ENCODE data around the gene TBC1D23.
"Not testable (repeated sequence)": the region's sequence is repeated elsewhere in the genome, so short reads cannot be mapped to it uniquely, and the experiment has no call there.

The TBC1D23 gene

DNA sequence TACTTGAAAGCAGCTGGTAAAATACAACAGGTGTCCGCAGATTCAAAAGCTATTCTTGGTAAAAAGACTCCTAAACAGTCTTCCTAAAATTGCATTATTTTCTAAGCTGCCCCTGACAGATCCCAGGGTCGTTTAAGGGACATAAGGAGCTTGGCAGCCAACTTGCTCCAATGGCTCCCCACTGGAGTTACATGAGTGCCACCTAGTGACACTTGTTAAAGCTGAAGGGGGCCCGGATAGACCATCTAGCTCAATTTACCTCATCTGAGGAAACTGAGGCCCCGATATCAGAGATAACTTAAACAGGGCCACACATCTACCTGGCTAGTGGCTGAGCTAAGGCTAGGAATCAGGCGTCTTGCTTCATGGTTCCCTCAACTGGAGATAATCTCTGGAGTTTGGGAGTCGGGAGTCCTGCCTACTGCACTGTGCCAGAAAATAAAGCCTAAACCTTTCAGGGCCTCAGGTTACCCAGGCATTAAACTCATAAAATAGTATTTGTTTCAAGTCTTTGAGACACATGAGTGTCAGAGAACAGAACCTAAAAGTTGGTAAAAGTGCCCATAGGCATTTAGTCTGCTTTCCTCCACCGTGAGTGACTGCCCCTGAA is 6.5 kb upstream of the TBC1D23 start:
- peak in 1 of 3 donors; percentile 33 for DNase-seq (ENCODE audit: low read depth in 2 of 3, low spot score in 1 of 3)

DNA sequence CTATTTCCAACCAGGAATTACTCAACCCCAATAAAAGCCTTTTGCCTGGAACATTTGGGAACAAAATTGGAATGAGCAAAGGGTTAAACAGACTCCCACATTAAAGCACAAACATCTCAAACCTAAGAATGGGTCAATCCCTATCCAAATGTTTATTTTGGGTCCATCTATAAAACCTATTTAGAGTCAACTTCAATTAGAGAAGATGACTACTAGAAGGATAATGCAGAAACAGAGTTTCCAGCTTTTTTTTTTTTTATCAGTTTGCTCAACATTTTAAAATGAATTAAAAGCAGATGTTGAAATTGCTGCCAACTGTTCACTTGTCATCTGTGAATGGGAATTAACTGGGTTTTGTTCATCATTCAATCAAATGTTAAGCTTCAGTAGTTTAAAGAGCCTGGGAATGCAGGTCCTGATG is 4.1 kb upstream of the TBC1D23 start:
- DNase-seq (ENCODE audit: low read depth in 2 of 3, low spot score in 1 of 3), result no peak

DNA sequence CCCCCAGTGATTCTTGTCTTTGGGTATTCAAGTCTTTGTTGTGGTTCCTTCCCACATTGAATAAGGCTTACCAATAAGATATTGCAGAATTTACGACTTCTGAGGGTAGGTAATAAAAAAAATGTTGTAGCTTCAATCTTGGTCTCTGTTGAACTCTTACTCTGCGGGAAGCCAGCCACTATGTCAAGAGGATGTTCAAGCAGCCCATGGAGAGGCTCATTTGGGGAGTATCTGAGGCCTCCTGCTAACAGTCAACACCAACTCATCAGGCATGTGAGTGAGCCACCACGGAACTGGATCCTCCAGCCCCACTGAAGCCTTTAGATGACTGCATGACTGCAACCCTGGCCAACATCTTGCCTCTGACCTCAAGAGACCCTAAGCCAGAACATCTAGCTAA is 3.2 kb upstream of the TBC1D23 start:
- DNase-seq (ENCODE audit: low read depth in 2 of 3, low spot score in 1 of 3), result no peak

DNA sequence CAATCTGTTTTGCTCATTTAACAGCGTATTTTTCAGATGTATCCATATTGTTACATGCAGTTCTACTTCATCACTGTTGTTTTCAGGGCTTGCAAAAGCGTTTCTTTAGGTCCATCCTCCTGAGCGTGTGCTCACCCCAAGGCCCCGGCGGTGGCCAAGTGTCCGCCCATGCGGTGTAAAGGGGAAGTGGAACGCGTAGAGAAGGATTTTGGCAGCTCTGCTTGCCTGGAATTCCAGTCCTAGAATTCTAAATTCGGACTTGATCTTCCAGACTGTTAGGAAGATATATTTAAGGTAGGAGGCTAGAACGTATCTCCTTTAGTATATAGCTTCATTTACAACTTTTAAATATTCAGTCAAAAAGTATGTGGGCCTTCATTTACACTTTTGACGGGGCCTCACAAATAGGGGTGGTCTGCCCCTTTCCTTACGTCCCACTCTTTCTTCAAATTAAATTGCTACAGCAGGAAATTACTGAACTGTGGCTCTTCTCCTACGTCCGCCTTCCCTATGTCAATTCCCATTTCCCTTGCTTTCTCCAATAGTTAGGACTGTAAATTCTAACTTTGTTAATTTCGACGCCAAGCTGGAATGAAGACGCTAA is 609 bp upstream of the TBC1D23 start:
- DNase-seq (ENCODE audit: low read depth in 2 of 3, low spot score in 1 of 3), result no peak

DNA sequence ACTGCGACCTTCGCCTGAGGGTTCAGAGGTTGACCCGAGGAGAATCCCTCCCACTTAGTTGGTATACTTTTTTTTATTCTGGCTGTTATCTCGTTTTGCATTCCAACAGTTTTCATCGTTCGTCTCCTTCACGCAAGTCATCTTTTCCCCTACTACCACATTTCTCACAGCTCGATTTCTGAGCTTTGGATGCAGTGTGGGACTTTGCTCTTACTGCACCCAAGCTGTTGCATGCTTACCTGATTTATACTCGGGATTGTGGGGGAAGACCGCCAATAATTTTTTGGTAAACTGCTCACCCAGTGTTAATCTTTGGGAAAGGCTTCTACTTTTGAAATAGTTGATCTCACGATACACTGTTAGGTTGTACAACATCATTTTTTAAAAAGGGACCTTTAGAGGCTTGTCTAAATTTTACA is 702 bp downstream of the TBC1D23 start:
- no peak for DNase-seq (ENCODE audit: low read depth in 2 of 3, low spot score in 1 of 3)

DNA sequence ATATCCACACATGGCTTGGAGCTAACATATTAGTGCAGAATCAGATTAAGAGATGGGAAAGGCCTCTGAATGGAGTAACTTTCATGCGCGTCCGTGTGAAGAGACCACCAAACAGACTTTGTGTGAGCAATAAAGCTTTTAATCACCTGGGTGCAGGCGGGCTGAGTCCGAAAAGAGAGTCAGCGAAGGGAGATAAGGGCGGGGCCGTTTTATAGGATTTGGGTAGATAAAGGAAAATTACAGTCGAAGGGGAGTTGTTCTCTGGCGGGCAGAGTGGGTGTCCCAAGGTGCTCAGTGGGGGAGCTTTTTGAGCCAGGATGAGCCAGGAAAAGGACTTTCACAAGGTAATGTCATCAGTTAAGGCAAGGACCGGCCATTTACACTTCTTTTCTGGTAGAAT is 2.1 kb downstream of the TBC1D23 start:
- not testable (repeated sequence) for DNase-seq (ENCODE audit: low read depth in 2 of 3, low spot score in 1 of 3)

DNA sequence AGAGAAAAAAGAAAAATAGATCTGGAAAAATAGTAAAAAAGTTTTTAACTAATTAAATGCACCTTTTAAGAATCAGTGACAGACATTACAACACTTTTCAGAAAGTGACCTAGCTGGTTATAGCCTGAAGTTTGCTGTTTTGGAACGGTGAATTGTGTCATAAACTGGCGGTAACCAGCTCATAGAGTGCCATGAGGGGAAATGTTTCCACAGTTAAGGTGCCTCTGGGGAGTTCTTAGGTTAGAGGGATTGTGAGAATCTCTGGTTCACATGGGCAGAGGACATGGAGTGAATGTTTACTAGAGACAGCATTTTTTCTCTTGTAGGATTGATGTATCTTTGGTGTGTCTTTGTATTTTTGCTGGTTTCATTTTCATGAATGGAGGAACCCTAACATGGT is 2.8 kb downstream of the TBC1D23 start:
- DNase-seq (ENCODE audit: low read depth in 2 of 3, low spot score in 1 of 3), result no peak

DNA sequence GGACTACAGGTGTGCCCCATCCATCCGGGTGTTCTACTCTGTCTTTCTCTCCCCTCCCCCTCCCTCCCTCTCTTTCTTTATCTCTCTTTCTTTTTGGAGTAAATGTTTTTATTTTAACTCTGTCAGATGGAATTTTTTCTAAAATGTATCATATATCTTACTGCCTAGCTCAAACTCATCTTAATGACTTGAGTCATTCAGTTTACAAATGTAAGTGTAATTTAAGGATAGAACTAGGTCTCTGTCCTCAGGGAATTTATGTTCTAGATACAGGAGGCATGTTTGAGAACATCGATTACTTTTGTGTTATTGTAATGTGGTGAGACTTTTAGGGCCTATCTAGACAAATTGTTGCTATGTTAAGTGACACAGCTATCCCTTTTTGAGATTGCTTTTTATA is 3.5 kb downstream of the TBC1D23 start:
- DNase-seq (ENCODE audit: low read depth in 2 of 3, low spot score in 1 of 3), result no peak

DNA sequence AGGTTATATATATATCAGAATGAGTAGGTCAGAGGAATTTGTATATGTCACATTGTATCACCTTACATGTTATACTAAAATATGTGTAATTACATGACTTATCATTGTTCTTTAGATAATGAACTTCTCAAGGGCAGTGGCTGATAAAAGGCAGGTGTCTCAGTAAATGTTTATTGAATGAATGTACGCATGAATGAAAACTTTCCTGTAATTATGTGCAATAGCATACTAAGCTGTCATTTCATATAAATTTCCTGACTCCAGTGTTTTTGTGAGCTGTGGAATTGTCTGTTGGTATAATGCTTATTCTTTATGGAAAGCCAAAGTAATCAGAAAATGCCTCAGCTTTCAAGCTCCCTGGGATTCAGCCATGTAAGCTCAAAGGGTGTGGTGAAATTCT is 4.2 kb downstream of the TBC1D23 start:
- DNase-seq (ENCODE audit: low read depth in 2 of 3, low spot score in 1 of 3), result no peak

DNA sequence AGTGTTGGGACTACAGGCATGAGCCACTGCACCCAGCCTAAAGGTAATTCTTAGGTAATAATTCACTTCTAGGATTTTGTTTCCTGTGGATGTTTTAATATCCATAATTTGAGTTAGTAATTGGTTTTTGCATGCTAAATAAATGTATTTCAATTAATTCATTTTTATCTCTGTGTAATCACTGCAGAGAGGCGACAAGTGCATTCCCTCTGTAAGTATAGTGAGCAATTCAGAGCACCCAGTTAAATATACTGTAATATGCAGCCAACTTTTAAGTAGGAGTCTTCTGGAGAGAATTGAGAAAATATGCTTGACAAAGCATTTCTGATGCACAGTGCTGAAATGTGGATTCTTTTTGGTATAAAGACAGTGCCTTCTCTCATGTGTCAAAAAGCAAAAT is 5.7 kb downstream of the TBC1D23 start:
- DNase-seq (ENCODE audit: low read depth in 2 of 3, low spot score in 1 of 3), result no peak

DNA sequence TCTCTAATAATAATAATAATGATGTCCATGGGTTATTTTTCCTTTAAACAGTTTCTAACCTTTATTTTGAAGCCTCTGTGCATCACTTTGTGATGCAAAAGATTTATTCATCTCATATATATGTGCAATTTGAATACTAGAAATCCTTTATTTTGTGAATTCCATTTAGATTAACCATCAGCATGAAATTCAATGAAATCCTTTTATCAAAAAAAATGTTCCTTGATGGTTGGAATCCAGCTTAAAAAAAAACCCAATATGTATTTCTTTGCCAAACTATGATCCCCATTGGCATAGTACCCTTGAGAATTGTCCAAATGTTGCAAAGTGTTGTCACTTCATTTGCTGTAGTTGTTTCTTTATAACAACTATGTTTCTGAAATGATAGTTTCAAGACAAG is 7.4 kb downstream of the TBC1D23 start:
- no peak for DNase-seq (ENCODE audit: low read depth in 2 of 3, low spot score in 1 of 3)

DNA sequence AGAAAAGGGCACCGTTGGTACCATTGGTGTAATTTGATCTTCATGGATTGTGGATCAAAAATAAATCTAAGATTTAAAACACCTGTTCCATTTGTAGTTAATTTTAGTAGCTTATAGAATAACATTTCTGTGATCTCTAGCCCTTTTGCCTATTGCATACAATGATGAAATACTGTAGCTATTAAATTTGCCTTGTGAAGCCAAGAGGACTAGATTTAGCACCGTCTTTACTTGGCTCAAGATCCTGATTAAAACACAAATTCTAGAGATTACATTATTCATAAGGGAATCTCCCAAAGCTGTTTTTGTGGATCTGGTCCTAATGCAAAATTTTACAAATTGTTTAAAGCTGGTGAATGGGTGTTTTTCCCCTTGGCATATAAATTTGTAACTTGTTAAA is 8.2 kb downstream of the TBC1D23 start:
- DNase-seq (ENCODE audit: low read depth in 2 of 3, low spot score in 1 of 3), result no peak

DNA sequence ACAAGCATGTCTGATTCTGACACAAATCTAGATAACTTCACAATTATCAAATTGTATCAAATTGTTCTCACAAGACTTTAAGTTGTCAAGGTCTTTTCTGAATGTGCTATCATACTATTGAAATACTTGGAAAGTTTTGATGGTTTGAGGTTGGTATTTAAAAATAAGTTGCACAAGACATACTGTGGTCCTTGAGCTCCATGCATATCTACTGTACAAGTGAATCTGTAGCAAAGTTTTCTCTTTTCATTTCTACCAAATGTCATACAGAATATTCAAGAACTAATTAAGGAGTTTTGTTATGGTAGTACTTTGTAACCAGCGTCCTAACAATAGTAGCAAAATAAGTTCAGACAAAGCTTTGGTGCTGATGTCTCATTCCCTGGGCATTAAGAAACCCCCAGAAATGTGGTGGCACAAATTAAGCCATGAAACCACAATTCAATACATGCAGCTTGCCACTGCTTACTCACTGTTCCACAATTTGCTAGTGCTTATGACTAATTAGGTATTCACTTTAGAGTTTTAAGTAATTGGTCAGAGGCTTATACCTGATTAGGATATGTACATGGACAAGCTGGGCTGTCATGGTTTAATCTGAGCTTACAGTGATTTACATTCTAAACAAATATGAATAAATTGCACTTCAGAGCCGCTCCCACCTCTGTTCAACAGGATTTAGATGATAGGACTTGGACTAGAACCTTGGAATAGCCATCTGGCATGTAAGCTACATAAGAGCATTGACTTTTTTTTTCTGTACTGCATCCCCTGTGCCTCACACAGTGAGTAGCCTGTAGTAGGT is 8.8 kb downstream of the TBC1D23 start:
- peak in 1 of 3 donors; percentile 38 for DNase-seq (ENCODE audit: low read depth in 2 of 3, low spot score in 1 of 3)

DNA sequence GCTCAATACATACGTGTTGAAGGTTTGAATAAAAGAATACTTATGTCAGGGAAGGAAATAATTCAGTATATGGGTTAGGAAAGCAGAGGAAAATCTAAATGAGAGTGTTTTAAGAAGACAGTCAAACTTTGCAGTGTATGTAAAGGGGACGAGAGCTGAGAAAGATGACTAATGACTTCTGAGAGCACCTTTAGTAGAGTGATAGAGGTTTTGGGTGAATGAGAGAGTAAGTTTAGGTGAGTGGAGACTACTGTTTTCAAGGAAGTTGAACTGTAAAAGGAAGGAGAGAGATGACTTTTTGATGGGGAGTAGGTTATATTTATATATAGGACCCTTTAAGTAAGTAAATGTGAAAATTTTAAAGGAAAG is 9.4 kb downstream of the TBC1D23 start:
- DNase-seq (ENCODE audit: low read depth in 2 of 3, low spot score in 1 of 3), result no peak

DNA sequence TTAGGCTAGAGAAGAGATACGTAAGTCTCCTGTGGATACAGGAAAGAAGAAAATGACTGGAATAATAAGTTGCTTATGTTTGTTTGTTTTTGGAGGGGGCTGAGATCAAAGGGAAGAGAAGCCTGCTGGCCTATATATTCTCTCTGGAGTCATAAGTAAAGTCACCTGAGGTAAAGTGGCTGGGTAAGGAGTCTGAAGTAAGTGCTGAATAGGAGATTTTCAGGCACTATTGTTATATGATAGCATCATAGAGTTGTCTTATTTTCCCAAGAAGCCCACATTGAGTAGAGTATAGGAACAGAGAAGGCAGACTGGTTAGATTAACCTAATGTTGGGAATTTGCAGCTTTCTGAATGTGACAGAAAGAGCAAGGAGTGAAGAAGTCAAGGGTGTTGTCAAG is 10.7 kb downstream of the TBC1D23 start:
- DNase-seq (ENCODE audit: low read depth in 2 of 3, low spot score in 1 of 3), result no peak

DNA sequence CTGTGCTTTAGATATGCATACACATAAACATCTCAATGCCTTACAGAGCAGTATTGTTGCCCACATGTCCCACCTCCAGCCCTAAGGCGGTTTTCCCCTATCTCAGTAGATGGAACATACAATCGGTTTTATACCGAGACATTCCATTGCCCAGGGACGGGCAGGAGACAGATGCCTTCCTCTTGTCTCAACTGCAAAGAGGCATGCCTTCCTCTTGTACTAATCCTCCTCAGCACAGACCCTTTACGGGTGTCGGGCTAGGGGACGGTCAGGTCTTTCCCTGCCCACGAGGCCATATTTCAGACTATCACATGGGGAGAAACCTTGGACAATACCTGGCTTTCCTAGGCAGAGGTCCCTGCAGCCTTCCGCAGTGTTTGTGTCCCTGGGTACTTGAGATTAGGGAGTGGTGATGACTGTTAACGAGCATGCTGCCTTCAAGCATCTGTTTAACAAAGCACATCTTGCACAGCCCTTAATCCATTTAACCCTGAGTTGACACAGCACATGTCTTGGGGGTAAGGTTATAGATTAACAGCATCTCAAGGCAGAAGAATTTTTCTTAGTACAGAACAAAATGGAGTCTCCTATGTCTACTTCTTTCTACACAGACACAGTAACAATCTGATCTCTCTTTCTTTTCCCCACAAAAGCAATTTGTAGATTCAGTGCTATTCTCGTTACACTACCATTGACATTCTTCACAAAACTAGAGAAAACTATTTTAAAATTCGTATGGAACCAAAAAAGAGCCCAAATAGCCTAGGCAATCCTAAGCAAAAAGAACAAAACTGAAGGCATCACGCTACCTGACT is 12.2 kb downstream of the TBC1D23 start:
- DNase-seq (ENCODE audit: low read depth in 2 of 3, low spot score in 1 of 3), result not testable (repeated sequence)

DNA sequence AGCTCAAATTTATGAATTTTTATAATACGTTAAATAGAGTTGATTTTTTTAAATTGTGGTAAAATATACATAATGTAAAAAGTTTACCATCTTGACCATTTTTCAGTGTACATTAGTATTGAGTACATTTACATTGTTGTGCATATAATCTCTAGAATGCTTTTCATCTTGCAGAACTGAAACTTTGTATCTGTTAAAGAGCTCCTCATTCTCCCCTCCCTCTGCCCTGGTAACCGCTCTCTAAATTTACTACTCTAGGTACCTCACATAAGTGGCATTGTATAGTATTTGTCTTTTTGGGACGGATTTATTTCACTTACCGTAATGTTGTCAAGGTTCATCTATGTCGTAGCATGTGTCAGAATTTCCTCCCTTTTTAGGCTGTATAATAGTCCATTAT is 13.6 kb downstream of the TBC1D23 start:
- DNase-seq (ENCODE audit: low read depth in 2 of 3, low spot score in 1 of 3), result no peak

DNA sequence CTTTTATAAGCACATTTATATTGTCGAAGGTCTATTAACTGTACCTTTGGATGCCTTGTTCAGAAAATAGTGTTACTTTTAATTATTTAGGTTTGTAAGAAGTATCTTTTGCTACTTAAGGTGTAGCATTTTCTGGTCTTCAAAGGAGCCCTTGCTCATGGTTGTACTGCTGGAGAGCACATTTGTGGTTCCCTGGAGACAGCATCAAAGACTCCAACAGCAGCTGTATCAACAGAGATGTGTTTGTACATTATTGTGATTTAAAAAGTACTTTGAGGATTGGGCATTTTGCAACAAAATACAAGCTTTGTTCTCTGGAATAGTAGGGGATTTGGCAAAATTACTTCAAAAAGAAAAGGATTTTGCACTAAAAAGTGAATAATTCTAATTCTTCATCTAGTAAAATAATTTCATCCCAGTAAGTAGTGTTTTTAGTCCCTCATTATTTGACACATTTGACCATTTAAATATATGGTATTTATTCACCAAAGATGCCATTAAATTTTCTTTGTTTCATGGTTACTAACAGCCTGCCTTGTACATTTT is 16.5 kb downstream of the TBC1D23 start:
- DNase-seq (ENCODE audit: low read depth in 2 of 3, low spot score in 1 of 3), result no peak

DNA sequence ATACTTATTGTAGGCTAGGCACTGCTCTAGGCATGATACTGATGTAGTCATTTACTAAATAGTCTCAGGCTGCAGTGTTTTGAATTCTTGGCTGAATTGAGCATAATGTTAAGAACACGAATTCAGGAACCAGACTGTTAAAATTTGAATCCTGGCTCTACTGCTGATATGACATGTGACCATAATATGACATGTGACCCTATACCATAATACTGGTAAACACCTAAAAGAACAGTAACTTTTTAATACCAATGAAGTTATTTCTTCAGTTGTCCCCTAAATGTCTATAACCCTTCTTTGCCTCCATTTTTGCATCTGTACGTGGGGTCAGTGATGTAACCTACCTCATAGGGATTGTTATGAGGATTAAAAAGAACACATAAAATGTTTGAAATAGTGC is 18.1 kb downstream of the TBC1D23 start:
- DNase-seq (ENCODE audit: low read depth in 2 of 3, low spot score in 1 of 3), result no peak

DNA sequence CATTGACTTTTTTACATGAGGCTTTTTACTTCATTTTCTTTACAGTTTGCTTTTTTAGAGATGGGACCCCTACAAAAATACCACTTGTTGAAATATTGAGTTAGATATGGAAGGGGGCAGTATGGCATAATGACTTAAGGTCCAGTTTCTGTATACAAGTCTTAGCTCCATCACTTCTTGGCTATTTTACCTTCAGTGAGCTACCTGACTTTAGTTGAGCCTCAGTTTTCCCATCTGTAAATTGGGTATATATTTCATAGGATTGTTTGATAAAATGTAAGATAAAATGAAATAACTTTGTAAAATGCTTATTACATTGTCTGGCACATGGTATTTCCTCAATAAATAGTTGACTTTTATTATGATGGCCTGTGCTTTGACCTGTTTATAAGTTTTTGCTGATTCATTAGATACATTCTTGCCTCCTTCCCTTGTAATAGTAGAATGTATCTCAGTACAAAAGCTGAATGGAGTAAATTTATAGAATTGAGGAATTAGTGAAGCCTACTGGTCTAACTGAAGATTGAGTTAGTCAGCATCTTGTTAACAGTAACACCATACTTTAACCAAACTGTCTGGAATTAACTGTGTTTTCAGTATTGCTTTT is 27.6 kb downstream of the TBC1D23 start:
- no peak for DNase-seq (ENCODE audit: low read depth in 2 of 3, low spot score in 1 of 3)

DNA sequence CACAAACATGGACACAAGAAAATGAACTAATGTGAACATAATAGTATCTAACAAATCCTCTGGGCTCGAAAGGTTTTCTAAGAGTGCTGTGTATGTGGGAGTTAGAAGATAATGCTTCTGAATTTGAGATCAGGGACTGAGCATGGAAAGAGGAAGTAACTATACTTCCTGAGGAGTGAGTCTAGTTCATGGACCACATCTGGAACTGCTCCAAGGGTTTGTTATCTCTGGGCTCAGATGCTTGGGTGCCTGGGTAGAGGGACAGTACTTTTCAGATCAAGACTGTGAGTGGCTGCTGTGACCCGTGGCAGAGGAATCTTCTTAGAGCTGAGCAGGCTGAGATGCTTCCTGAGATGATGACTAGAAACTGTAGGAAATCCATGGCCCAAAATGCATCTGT is 28.5 kb downstream of the TBC1D23 start:
- no peak for DNase-seq (ENCODE audit: low read depth in 2 of 3, low spot score in 1 of 3)

All from stimulated activated CD4-positive, alpha-beta T cell treated with anti-CD3 and anti-CD28 coated beads, Interleukin-12 subunit alpha, Interleukin-12 subunit beta, amount 100 ng/mL, for 48 hours (primary cell).